Spleen (tissue), 7 donors: Measurements from ENCODE around the gene IFNA2.

Experiments used
- CTCF ChIP-seq, 11 experiments: fragments of 200-600 bp in 7 of 11; fragments of 450-650 bp in 4 of 11; sonication (generic) in 4 of 11; IDR thresholded peaks in 8 of 11; conservative IDR thresholded peaks in 3 of 11; 1 replicate in 7 of 11; 2 replicates in 4 of 11; pipeline versions ENCODE4 v1.4.0 to v1.8.0; 2016 to 2021; ENCODE audit warnings: antibody characterized with exemption in 11 of 11, inconsistent platforms in 4 of 11, mild to moderate bottlenecking in 1 of 11
- POLR2A ChIP-seq, 3 donors: fragments of 450-650 bp; IDR thresholded peaks; one replicate each; pipeline ENCODE4 v1.5.1; 2017; ENCODE audit warnings: antibody characterized with exemption in 3 of 3, mild to moderate bottlenecking in 1 of 3
- donor health status: DM: no; HTN: no; CAD: no; lungs with moderate emphysema.
- donor health status: DM: no; HTN: no; CAD: no.
- donor health status: DM: no; HTN: no; CAD: no.

DNA sequence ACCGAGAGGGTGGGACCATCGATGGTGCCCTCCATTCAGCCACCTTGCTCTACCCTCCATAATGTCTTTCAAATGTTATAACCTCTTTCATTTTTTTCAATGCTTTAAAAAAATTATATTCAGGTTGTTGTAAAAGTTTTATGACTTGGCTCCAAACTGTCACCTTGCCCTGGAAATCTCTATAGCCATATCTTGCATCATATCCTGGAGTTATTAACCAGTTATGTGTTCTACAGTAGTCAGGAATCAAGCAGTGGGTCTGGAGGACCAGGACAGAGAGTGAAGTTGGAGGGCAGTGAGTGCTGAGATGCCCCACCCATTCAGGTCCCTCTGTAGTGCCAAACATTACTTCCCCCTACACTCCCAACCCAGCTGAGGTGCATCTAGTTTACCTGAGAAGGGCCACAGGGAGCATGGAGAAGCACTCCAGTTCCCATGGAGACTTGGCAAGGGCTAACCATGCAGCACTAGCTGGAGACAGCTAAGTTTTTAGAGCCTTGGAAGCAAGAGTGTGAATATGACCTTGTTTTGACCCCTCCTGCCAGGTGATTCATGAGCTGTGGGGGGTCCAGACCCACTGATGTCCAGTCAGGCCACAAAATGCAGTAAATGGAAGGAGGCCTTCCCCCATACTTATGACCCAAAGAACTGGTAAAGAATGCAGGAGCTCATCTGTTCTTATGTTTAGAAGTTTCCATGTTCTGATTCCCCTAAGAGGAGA, 29.2 kb upstream of the IFNA2 start:
- TF ChIP-seq CTCF (IDR thresholded peaks at IDR 0.05 in 8 of 11, conservative IDR thresholded peaks at IDR 0.05 in 3 of 11) (no peak), POLR2A (IDR thresholded peaks at IDR 0.05) (no peak)
